Dermis blood vessel endothelial cell (primary cell): ENCODE results near the gene SELP. TPM values are rescaled to one million over a fixed set of nuclear protein-coding genes. Genes with fewer than 3 reads are reported as not detected.
A peak's percentile ranks its signal among the peaks of the same experiment; 100 is the strongest.

Experiments used
- DNase-seq: peaks from one replicate; pipeline ENCODE4 v3.0.0; 2010
- total RNA-seq: library from RNA; depleted of rRNA; stranded (reverse); fragments of >200 nt; gene quantifications from 2 replicates; pipeline ENCODE4 v1.2.3, GENCODE V29; 2014

The SELP gene
- total RNA-seq, 1 donor from 2014 or later = 2.6 TPM

DNA sequence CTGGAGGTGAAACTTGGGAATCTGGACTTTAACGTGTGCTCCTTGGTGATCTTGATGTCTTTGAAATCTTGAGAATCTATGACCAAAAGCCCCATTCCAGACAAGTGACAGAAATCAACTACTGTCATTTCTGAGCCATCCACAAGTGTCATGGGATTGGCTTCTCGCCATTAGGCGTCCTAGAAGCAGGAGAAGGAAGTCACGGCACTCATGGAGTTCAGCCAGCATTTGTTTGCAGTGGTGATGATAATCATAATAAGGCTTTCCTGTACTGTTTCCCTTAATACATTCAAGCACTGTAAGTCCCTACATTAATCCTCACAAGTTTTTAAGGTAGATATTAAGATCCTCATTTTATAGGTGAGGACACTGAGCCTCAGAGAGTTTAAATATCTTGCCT is 55.6 kb downstream of the SELP start:
- peak; percentile 9 for DNase-seq

DNA sequence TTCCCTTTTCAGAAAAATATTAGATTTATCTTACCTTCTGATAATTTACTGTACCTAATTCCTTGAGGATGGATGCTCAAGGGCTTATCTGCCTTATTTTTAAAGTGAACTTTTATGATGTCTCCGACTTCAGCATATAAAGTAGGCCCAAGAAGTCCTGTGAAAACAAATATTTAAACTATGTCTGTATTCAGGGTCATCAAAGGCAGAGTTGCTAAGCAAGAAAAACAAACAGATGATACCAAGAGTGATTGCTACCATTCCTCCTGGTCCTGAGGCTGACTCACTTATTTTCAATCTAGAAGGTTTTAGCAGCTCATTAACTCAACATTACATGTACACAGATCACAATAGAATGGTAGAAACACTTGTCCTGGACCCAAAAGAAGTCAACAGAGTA is 57.7 kb downstream of the SELP start:
- no peak for DNase-seq

DNA sequence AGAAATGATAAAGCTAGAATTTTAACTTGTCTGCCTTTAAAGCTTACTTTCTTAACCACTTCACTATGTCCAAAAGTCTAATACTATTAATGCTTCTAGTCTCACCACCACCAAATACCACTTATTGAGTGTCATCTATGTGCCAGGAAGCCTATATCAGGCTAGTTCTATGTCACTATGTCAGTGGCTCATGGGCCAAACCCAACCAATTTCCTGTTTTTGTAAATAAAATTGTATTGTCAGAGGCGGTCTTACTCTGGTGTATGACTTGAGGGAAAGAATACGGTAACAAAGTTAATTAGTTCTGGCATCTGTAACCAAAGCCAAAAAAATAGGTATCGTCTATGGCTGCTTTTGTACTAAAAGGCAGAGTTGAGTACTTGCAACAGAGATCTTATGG is 58.5 kb downstream of the SELP start:
- no peak for DNase-seq

DNA sequence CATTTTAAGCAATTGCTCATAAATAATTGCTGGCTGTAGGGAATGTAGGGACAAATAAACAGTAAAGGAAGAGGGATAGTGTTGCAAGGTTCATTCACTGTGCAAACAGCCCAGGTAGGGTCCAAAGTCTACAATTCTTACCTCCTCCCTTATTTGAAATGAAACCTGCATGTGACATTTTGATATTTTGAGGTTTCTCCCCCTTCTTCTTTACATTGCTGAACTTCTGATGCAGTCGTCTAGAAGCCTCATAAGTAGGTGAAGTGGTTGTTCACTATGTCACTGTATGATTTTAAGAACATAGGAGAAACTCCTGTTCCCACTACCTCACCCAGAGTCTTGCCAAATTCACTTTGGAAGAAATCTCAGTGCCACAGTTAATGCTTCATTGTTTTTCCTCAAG is 59.8 kb downstream of the SELP start:
- no peak for DNase-seq

DNA sequence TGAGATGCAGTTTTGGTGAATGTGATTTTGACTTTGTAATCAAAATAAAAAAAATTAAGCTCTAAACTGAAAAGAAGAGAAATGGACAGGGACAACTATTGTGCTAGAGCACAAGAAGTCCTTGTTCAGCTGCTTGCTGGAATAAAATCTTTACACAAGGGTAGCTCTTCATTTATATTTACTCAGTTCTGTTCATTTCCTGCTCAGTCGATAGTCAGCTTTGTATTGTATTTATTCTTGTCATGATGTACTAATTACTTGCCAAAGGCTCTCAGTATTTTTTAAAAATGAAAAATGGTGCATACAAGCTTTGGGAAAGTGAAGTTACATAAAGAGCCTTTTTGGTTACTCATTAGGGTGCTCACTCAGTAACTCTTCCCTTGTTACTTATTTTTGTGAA is 61.4 kb downstream of the SELP start:
- DNase-seq = no peak

DNA sequence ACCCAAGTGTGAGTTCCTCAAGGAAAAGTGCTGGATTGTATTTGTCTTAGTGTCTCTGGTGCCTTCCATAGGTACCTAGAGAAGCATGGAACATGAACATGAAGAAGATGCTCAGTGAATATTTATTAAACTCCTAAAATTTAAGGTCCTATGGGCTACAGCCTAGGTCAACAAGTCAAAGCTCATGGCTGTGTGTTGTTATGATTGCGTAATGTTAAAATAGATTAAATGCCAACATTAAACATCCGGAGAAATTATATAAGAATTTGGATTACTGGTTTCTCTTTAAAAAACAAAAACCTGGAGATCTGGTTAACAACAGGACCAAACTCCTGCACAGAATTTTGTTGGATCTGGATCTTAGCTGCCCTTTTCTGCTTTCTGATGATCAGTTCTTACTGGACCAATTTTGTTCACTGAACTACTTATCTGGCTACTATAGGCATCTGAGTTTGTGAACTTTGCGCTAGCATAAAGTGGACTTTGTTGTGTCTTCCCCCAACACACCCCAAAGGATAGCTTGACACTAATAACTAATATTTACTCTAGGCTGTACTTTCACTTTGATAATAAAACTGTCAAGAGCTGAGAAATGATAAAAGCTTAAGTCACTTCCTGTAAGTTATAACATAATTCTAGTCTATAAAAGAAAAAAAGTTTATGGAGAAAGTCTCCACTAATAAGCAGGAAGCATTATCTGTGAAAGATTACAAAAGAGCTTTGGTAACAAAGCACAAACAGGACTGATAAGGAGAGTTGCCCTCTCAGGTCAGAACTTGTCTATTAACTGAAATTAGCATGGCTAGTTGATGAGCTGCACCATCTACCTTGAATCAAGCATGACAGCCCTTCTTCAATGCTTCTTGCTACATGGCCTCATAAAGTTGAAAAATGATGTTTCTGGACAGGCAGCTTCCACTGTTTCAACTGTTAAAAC is 64.3 kb downstream of the SELP start:
- no peak for DNase-seq

DNA sequence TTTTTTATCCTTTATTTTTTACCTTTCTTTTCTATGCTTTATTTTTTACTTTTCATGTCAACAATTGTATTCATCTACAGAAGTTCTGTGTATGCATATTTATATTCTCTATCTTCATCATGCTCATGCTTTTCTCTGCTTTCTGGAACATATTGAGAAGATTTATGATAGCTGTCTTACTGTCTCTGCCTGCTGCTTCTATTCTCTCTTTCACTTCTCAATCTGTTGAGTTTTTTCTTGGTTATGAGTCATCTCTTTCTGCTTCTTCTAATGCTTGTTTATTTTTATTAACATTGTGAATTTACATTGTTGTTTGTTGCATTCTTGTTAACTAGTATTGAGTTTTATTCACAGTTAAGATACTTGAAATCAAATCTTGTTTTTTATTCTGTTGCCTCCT is 66.3 kb downstream of the SELP start:
- no peak for DNase-seq

DNA sequence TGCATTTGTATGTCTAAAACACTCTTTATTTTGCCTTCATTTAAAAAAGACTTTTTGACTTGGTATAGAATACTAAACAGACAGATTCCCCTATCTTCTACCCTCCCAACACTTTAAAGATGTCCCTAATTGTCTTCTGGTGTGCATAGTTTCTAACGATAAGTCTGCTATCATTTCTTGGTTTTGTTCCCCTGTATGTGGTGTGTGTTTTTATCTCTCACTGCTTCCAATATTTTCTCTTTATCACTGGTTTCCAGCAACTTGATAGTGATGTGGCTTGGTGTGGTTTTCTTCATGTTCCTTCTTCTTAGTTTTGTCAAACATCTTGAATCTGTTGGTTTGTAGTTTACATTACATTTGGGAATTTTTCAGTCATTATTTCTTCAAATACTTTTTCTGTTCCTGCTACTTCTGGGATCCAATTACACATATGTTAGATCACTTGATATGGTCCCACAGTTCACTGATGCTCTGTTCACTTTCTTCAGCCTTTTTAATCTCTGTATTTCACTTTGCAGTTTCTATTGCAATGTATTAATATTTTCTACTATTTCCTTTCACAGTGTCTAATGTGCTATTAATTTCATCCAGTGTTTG is 66.8 kb downstream of the SELP start:
- no peak for DNase-seq

DNA sequence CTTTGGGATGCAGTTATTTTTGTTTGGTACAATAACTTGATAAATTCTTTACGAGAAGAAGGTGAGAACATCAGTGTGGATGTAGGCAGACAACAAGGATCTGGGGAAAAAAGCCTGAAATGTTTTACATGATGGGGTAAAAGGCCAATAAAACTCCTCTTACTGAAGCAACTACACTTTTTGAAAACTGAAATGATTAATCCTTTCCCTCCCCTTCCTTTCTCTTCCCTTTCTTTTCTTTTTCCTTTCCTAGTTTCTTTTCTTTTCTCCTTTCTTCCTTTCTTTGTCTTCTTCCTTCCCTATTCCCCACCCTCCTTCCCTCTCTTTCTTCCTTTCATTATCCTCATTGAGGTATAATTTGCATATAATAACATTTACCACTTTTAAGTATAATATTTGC is 68.2 kb downstream of the SELP start:
- no peak for DNase-seq

DNA sequence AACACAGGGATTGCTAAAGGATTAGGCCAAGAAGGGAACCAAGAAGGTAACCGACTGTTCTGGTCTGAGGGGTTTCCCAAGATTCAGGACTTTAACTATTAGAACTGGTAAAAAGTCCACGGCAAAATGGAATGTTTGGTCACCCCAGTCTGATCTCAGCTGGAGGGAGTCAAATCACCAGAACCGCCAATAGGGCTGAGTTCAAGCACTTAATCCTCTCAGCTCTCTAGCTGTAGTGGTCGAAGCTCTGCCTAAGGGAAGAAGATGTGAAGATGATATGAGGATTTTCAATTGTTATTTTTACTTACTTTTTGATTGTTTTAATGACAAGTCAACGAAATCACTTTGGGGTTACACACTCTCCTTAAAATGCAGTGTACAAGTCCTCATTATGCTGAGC is 72.8 kb downstream of the SELP start:
- DNase-seq = no peak

DNA sequence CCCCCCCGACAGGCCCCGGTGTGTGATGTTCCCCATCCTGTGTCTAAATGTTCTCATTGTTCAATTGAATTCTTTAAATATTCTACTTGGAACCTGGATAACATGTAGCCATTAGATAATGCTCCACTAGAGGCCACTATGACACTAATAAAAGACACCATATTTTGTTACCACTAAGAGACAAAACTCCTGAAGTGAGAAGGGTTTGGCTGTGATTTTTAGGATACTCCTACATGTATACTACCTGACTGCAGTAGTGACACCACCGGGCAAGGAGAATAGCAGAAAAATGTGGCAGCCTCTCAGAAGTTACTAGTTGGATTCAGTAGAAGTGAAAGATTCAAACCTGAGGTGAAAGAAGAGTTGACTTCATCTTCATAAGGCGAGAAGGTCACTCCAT is 79.6 kb downstream of the SELP start:
- peak; percentile 71 for DNase-seq

DNA sequence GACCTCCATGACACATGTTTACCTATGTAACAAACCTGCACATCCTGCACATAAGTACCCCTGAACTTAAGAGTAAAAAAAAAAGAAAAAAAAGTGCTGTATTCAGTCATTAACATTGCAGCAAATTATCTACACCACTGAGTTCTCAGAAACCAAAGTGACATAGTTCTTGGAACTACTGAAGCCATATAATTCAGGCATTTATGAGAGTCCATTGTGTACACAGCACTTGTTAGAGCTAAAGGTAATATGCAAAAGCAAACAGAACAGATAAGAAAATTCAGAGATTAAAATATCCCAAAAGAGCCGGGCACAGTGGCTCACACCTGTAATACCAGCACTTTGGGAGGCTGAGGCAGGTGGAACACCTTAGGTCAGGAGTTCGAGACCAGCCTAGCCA is 81.6 kb downstream of the SELP start:
- no peak for DNase-seq

DNA sequence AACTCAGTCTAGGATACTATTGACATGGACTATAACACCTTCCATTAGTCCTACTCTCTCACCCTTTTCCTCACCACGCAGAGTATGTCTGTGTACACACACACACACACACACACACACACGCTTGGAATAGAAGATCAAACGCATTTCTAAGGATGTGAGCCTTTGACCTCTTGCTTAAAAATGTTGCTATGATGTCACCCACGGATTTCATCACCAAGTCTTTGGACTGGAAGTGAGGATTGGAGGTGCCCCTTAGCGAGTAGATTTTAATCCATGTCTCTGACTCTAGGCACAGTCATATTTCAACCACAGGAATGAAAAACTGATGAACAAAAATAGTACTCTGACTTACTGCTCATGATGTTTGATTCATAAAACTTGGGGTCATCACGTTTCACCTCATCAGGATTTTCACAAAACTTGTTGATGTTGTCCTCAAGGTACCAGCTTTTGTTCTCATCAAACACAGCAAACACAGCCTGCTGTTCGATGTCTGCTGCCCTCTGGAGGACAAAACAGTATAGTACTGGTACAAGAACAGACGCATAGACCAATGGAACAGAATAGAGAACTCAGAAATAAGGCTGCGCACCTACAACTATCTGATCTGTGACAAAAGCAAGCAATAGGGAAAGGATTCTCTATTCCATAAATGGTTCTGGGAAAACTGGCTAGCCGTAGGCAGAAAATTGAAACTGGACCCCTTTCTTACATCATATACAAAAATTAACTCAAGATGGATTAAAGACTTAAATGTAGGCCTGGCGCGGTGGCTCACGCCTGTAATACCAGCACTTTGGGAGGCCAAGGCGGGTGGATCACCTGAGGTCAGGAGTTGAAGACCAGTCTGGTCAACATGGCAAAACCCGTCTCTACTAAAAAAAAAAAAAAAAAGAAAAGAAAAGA is 83.6 kb downstream of the SELP start:
- peak; percentile 85 for DNase-seq

DNA sequence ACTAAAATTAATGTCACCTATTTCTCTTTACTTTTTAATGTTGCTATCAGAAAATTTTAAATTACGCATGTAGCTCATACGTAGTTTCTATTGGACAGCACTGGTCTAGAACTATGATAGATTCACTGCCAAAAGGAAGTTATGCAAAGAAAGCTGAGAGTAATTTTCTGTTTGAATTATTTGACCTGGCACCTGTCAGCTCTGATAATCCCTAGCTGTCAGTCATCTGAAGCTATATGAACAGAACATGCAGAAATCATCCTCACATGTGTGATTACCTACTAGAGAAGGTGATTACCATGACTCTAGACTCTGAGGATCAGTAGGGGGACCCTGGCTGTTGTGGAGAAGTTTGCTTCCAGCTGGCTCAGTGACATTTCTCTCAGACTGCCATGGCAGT is 84.5 kb downstream of the SELP start:
- no peak for DNase-seq

DNA sequence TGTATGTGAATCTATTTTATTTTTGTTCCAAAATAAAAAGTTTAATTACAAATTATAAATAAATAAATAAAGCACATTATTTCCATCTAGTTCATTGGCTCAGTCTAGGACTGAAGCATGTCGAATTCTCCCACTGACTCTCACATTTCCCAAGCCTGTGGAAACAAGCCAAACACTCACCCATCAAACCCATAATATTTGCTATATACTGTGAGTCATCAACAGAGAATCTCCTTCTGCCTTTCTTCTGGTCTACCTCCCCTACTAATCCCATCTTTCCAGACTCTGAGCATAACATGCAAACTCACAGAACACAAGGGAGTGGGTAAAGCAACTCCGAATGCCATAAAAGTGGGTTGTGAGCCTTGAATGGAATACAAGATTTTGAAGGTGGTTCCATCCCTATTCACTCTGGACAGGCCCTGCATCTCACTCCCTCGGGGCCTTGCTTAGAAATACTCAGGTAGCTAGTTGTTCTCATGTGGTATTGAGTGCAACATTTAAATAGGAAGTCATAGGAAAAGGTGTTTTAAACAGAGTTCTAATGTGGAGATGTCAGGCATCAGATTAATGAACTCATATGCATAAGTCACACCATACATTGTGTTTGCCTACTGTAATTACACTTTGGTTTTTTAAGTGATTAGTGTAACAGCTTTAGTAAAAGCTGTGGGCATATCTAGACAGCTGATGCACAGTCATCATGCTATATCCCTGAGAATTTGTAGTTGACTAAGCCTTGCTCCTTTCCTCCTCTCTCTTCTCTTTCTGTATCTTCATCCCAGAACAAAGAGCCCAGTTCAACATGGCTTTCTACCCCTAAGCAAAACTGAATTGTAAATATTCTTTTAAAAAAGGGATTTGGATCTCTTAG is 90.7 kb downstream of the SELP start:
- no peak for DNase-seq

Other genes with a start within 250 kb of the SELP start
- not detected in 2 replicates for gene CCDC181, start 202.7 kb downstream of the SELP start, total RNA-seq
- gene SLC19A2, start 144.2 kb downstream of the SELP start, total RNA-seq = 3.7 and 3.9 TPM in 2 replicates
- gene F5, start 43.6 kb downstream of the SELP start, total RNA-seq = not detected in 2 replicates
- gene SELL, start 81.5 kb upstream of the SELP start, total RNA-seq = 0.34 and 1.6 TPM in 2 replicates
- gene SELE, start 104.0 kb upstream of the SELP start, total RNA-seq = 5.7 and 24.3 TPM in 2 replicates
- gene METTL18, start 164.8 kb upstream of the SELP start, total RNA-seq = 7.2 and 9.0 TPM in 2 replicates